HuH-7 (cell line): Measurements from ENCODE around the gene ACE.
"Not testable (repeated sequence)": the region's sequence is repeated elsewhere in the genome, so short reads cannot be mapped to it uniquely, and the experiment has no call there.

Source experiments
- DNase-seq: peaks from one replicate; pipeline ENCODE4 v3.0.0; 2011; ENCODE audit warnings: low spot score

The ACE gene

DNA sequence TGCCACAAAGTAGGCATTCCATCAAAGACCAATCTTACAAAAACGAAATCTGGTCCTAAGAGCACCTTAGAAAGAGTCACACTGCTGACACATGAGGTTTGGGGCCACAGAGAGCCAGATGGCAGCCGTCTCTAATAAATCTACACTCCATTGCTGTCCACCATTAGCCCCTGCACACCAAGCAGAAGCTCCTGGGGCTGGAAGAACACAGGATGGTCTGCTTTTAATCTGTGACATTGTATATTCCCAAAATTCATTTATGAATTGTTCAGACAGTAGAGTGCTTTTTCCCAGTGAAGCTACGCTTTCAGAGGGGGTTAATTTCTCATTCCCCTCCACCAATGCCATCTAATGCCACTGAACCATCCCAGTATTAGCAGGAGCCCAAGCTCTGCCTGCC is 32.4 kb upstream of the ACE start:
- DNase-seq: no peak

DNA sequence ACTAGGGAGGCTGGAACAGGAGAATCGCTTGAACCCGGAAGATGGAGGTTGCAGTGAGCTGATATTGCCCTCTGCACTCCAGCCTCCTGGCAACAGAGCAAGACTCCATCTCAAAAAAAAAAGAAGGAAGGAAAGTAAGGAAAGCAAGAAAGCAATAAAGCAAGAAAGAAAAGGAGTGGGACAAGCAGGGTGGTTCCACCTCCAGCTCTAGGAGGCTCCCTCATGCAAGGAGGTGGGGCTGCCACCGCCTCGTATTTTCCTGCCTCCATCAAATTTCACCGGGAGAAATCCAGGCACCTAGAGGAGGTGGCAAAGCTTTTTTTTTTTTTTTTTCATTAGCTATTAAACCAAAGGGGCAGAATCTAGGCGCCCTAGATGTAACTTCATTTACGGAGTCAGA is 31.8 kb upstream of the ACE start:
- DNase-seq: no peak

DNA sequence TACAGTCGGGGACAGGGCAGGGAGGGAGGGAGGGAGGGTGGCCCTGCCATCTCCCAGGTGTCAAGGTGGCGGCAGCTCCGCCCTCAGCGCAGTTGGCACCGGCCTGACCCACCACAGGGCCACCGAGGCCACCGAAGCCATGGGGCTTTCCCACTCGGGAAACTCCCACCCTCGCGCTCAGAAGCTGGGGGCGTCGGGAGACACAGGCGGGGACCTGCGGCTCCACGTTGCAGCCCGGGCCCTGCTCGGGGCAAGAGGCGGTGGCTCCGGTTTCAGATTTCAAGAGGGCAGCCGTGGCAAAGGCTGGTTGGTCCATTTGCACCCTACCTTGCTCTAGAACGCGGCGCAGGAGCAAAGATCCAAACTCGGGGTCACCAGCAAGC is 31.3 kb upstream of the ACE start:
- DNase-seq: no peak

DNA sequence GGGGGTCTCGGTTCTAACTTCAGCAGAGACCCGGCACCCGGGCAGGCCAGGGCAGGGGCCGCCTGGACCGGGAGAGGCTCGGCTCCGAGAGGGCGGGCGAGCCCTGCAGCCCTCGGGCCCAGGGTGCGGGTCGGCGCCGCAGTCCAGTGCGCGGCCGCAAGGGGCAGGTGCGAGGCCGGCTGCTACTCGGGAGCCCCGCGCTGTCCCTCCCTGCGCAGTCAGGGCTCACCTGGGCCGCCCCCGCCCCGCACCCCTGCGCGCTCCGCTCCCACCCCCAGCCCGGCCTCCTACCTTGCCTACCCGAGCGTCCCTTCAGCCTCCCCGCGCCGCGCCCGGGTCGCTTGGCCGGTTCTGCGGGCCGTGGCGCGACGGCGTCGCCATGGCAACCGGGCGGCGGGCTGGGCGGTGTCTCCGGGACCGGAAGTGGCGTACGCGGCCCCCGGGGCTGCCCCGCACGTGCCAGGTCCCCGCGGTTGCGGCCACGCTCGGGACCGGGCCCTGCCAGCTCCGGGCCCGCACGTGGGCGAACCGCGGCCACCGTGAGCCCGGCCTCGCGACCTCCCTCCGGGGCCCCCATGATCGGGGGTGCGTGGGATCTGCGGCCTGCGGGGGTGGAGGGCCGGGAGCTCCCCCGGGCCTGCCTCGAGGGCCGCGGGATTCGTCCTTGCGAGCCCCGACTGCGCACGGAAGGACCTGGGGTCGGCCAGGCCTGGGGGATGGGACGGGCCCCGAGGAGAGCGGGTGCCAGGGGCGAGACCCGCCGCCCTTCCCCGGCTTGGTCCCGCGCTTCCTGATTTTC is 30.7 kb upstream of the ACE start, which contains the start of gene CYB561:
CYB561 (minus strand) TSS at position 353 of the 799 bp plus-strand sequence. CDS start 8,759 bp downstream, outside the sequence.
- peak; percentile 95 for DNase-seq

DNA sequence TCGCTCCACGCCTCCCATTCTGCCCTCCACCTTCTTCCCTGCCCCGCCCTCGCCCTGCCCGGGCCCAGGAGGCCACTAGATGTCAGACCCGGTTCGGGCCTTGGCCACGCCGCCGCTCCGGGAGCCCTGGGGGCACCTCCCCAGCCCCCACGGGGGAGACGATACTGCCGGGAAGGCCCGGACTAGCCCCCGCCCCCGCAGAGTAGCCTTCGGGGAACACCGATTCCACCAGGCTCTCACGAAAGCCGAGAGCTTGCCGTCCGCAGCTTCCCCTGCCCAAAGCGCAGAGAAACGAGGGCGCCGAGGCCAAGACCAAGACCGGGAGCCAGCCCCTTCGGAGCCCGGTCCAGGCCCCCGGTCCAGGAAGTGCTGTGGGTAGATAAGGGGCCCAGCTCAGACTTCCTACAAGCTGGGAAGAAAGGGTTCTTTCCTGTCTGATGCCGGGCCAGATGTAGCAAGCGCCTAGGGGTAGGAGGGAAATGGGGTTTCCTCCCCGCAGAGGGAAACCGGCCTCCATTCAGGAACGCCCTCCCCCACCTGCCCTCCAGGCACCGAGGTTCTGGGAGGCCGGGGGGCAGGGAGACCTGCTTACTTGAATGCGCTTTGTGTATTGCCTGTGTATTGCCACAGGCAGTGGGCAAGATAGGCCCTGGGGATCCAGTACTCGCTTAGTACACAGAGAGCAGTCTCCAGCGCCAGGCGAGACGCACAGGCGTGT is 29.9 kb upstream of the ACE start:
- no peak for DNase-seq

DNA sequence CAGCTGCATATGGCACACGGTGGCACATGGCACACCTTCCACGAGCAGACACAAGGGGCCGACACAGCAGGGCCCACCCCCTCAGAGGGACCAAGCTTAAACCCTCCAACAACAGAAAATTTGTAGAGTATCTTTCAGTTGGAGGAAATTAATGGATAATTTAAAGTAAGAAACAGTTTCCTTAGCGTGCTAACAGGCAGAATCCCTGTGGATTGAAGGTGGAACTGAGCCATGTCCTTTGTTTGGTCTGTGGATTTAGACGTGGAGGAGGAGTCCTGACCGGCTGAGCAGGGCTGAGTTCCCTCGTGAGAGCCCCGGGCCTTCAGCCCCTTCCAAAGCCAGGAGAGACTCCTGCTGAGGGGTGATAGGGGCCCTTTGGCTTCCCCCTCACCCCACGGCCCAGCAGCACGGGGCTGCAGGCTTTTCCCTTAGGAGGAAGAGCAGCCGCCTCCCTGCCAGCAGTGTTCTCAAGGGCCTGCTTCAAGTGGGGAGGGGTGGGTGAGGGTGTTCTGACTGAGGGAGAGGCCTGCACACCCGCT is 29.3 kb upstream of the ACE start:
- DNase-seq: no peak

DNA sequence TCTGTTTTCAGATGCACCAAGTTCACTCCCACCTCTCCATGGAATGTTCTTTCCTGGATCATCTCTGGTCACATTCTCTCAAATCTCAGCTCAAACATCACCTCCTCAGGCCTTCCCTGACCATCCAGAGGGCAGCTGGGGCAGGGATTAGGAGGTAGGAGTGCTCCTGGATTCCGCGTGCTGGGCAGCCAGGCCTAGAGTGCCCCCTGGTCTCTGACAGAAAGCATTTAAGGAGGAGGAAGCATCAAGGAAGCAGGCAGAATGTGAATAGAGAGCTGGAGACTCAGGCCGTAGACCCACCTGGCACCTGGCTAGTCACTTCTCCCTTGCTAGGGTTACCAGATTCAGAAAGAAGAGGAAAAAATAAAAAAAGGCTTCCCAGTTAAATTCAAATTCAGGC is 28.2 kb upstream of the ACE start:
- DNase-seq: no peak

DNA sequence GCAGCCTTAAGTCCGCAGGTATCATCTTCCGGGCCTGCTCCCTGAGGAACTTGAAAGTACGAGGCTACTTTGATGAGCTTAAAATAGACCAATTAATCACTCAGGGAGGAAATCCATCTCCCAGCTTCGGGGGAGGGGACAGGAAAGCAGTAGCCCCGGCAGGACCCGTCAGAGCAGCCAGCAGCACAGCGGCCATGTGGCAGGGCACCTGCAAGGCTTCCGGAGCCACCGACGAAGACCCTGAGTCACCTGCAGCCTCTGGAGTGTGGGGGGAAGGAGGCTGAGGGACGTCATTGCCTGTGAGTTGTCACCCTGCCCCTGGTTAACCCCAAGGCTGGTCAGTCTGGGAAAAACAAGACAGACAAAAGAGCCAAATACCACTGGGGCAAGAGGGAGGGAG is 26.3 kb upstream of the ACE start:
- no peak for DNase-seq

DNA sequence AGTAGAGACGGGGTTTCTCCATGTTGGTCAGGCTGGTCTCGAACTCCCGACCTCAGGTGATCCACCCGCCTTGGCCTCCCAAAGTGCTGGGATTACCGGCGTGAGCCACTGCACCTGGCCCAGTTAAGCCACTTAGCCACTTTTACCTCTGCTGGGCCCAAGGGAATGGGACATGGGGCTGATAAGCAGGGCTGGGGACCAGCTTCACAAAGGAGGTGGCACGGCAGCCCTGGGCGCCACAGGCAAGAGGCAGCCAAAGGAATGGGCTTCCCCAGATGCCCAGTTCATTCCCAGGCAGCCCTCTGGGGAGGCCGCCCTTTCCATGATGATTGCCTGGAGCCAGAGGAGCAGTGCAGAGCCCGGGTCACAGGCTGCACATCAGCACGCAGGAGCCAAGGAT is 25.7 kb upstream of the ACE start:
- DNase-seq: no peak

DNA sequence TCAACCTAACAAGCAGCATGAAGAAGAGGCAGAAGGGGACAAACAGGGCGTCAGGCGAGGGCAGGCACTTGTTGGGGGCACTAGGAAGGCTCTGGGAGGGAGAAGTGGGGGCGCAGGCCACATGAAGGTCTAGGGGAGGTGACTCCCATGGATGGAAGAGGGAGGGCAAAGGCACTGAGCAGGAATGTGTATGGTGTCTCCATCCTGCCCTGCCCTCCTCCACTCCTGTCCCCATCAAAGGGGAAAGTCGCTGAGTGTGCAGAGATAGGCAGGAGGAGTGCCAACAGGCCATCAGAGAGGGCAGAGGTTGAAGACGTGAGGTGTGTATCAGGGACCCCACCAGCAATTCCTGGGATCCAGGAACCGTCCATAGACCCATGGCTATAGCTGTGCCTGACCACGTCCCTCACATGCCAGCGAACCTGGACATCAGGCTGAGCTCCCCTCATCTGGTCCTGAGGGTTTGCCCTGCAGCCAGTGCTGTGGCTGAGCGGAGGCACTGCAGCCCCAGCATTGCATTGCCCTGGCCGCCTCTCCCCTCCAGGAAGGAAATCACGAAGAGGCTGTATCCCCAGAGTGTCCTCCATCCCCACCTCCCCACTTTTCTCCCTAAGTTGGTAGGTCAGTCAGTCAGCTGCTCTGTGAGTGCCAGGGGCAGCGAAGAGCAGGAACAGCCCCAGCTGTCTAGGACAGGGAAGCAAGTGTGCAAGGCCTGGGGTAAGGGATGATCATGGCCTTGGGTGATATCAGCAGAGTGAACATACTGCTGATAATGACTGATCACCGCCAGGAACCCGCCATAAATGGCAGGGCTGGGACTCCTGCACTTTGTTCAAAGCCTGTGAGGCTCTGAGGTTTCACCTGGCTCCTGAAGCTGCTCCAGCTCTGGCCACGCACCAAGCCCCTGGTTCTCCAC is 24.6 kb upstream of the ACE start:
- DNase-seq: no peak

DNA sequence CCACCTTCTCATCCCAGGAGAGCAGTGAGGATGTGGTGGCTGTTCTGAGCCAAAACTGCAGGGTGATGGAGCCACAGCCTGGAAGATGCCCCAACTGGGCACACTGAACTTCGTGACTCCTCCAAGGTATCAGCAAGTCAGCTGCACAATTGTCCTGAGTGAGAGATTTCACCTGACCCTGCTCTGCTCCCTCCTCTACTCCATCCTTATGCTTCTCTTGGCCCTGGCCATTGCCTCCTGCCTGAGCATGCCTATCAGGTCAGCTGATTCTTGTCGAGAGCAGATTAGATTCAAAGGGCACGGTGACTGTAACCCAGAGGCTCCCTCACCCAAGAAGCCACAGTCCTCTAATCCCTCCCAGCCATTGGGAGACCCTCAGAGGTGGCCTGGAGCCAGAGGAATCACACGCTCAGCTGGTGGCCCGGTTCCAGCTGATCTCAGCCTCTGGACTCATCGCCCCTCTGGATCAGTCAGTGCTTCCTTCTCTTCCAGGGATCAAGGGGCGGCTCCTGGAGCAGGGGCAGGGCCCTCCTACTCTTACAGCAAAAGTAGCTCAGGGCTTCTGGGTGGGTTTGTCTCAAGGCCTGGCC is 23.8 kb upstream of the ACE start:
- DNase-seq: no peak

DNA sequence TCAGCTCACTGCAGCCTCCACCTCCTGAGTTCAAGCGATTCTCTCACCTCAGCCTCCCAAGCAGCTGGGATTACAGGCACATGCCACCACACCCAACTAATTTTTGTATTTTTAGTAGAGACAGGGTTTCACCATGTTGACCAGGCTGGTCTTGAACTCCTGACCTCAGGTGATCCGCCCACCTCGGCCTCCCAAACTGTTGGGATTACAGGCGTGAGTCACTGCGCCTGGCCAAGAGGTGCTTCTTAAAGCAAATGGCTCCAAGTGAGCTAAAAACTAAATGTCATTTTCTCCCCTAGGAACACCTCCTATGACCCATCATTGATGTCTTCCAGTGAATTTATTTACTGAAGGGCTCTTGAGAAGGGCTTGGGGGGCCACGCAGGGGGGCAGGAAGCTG is 22.5 kb upstream of the ACE start:
- not testable (repeated sequence) for DNase-seq

DNA sequence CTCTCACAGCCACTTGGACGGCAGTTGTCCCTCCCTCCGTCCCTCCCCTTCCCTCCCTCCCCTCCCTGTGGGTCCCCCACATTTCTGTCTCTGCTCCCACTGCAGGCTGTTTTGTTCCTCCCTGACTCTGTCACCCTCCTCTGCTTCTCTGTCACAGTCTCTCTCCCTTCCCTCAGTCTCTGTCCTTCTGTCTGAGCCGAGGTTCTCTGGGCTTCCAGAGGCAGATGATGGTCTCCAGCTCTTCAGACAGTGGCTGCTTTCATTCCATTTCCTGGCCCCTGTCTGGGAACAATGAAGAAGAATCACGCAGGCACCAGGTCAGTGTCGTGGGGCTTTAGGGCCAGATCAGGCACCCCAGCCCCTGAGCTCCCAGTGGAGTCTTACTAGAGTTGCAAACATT is 21.9 kb upstream of the ACE start:
- no peak for DNase-seq

DNA sequence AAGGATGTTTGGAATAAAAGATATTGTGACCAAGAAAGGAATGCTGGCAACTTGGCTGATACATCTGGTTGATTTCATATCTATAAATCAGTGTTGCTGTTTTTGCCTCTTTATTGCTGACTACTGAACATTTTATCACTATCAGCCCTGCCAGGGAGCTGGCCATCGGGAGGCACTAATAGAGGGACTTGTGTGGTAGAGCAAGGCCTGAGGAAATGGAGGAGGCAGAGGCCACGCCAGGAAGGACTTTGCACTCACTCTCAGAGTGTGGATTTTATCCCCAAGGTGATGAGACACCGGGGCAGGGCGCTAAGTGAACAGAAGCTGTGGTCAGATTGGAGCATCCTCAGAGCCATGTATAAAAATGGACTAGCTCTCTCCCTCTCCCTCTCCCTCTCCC is 21.4 kb upstream of the ACE start:
- no peak for DNase-seq

DNA sequence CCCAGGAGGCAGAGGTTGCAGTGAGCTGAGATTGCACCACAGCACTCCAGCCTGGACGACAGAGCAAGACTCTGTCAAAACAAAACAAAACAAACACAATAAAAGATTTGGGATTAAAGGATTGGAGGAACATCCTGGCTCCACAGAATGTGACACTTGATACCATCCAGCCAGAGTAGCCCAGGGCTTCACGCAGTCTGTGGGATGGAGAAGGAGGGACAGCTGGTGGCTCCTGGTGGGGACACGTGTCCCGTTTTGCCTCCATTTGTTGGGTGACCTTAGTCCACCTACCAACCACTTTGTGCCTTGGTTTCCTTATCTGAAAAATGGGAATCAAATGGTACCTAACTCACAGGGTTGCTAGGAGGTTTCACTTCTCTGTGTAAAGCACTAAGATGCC is 18.4 kb upstream of the ACE start:
- DNase-seq: no peak

DNA sequence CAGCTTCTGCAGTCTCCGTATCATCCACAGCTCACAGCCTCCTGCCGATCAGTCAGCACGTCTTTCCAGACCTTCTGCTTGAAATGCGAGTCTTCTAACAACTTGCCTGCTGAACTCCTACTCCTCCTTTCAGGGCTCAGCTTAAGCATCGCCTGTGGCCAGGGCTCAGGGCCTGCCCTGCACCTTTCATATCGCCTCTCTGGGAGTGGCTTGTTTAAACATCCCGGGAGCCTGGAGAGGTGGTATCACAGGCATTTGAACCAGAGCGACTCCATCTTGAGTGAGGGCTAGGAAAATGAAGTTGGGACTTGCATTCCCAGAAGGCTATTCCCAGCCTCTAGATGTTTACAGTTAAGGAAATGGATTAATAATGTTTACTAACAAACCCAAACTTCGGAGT is 16.8 kb upstream of the ACE start:
- no peak for DNase-seq

DNA sequence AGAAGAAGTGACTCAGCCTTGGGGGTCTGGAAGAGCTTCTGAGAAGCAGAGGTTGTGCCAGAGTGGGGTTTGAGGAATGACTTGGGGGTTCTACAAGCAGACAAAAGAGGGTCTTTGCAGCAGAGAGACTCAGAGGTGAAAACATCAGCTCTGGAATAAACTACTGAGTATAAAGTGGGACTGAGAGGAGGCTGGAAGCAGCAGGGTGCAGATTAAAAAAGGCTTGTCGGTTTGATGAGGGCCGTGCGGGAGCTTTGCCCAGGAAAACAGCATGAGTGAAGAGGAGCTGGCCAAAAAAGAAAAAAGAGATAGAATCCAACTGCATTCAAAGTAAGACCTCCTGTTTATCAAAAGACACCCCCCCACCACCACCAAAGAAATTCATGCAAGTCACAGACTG is 13.1 kb upstream of the ACE start:
- DNase-seq: no peak

DNA sequence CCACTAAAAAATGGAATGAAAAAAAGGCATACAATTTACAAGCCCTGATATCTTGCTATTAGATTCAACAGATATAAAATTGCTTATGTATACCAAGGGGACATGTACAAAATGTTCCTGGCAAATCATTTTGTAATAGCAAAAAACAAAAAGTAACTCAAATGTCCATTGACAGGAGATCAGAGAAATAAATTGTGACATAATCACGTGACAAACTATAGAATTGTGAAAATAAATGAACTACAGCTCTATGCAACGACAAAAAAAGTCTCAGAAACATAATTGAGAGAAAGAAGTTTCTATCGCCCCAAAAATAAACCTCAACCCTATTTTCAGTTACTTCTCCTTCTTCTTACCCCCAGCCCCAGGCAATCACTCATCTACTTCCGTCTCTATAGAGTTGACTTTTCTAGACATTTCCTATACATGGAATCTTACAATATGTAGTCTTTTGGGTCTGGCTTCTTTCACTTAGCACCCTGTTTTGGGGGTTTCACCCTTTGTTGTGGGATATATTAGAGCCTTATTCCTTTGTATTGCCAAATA is 12.1 kb upstream of the ACE start:
- DNase-seq: no peak

DNA sequence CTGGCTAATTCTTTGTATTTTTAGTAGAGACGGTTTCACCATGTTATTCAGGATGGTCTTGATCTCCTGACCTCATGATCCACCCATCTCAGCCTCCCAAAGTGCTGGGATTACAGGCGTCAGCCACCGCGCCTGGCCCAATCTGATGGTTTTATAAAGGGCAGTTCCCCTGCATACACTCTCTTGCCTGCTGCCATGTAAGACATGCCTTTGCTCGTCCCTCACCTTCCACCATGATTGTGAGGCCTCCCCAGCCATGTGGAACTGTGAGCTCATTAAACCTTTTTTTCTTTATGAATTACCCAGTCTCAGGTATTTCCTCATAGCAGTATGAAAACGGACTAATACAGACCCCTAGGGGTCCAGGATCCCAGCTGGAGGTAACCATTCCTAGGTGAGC is 8.8 kb upstream of the ACE start:
- DNase-seq: not testable (repeated sequence)

DNA sequence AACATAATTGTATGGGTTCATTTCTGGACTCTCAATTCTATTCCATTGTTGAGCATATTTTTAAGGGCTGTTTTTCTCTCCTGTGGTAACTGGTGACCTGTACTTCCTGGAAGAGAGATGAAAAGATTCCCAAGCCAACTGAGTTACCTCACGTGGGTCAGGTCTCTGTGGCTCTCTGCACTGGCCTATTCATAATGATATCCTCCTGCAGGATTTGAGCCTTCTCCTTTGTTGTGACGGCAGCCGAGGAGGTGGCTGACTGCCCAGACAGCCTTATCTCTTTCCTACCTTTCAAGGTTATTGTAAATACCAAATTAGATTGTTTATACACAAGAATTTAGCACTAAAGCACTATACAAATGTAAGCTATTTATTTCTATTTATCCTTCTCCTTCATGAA is 2.7 kb upstream of the ACE start:
- DNase-seq: no peak

DNA sequence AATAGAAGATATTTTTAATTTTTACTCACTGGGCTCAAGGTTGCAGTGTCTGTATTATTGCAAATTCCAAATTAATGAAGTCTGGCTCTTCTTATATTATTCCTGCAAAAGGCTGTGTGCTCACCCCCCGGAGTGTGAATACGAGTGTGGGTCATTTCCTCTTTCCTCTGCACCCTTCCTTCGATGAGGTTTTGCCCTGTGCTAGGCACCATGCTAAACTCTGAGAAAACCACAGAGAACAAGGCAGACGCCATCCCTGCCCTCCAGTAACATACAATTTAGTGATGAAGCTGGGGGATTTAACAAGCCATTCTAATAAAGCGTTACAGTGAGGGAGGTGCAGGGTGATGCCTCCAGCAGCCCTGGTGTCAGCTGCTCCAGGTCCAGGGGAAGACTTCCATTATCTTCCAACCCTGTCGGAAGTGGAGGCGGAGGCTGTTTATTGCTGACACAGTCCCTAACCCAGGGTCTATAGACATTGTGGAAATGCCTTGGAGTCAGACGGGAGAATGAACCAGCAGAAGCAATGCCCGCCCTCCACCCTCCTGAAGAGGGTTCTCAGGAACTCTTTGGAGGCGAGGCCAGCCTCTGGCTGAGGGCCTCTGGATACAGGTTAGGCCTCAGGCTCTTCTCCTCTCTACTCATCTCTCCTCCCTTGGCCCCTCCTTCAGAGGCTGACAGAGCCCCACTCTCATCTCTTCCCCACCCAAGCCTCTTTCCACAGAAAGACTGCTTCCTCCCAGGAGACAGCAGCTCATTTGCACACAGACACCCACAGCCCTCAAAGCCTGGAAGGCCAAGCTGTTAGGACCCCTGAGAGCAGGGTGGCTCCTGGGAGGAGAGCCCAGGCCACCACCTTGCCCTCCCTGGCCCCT is 2.0 kb upstream of the ACE start:
- DNase-seq: no peak
